Body of pancreas (tissue), 4 donors: ENCODE measurements around the gene KRTAP29-1. TPM values are rescaled to one million over a fixed set of nuclear protein-coding genes. Genes with fewer than 3 reads are reported as not detected.

Experiments
- ATAC-seq: fragments of 150-250 bp; one replicate; pipeline ENCODE4 v1.9.1; 2016
- DNase-seq, 4 donors: peaks; one replicate each; pipeline ENCODE4 v3.0.0-alpha.2; 2019
- H3K27ac ChIP-seq, 4 donors: fragments of 200-600 bp; sonication (generic); 1 replicate in 3 of 4; 2 replicates in 1 of 4; pipeline versions ENCODE4 v1.5.1 to v1.6.1; 2016 to 2019; ENCODE audit warnings: mild to moderate bottlenecking in 1 of 4, mixed read lengths in 1 of 4, moderate library complexity in 1 of 4
- H3K27me3 ChIP-seq, 2 donors: fragments of 200-600 bp; sonication (generic); one replicate each; pipeline ENCODE4 v1.6.0; 2016; ENCODE audit warnings: mild to moderate bottlenecking in 1 of 2
- H3K36me3 ChIP-seq, 2 donors: fragments of 200-600 bp; sonication (generic); replicated peaks in 1 of 2; 2 replicates each; pipeline ENCODE4 v1.5.1; 2016; ENCODE audit warnings: low read depth in 2 of 2; ENCODE audit not compliant: insufficient read depth in 1 of 2
- H3K4me1 ChIP-seq: fragments of 200-600 bp; sonication (generic); one replicate; pipeline ENCODE4 v1.6.0; 2016
- H3K4me3 ChIP-seq, 2 donors: fragments of 200-600 bp; sonication (generic); 1 replicate in 1 of 2; 2 replicates in 1 of 2; pipeline ENCODE4 v1.5.1; 2016 to 2019
- H3K9me3 ChIP-seq, 3 donors: fragments of 200-600 bp; sonication (generic); 1 replicate in 2 of 3; 2 replicates in 1 of 3; pipeline ENCODE4 v1.5.1; 2016
- CTCF ChIP-seq, 7 experiments: fragments of 450-650 bp in 4 of 7; fragments of 200-600 bp in 3 of 7; sonication (generic) in 3 of 7; IDR thresholded peaks; one replicate each; pipeline ENCODE4 v1.5.1; 2016 to 2019; ENCODE audit warnings: antibody characterized with exemption in 7 of 7
- POLR2A ChIP-seq, 3 donors: fragments of 450-650 bp; IDR thresholded peaks; one replicate each; pipeline ENCODE4 v1.6.1; 2016; ENCODE audit warnings: antibody characterized with exemption in 3 of 3, mild to moderate bottlenecking in 2 of 3
- WGBS, 2 donors: methylation state at CpG; one replicate each; pipeline ENCODE4 v1.1.5; 2017; 5-methylcytosine and 5-hydroxymethylcytosine counted together
- intact Hi-C: fragments of 100-400 bp; cut with DNase I; formaldehyde crosslinking; loops from one replicate; pipeline ENCODE4 v1.15.1; 2023
- total RNA-seq, 2 donors: library from RNA; depleted of rRNA; stranded (reverse); fragments of >200 nt; gene quantifications; one replicate each; pipeline ENCODE4 v1.1.0, GENCODE V29; 2016

KRTAP29-1 gene
- total RNA-seq, 2 donors from 2014 or later, result not detected

GRCh38 chr17:41322094-41322902 lies 19.6 kb upstream of the KRTAP29-1 start:
- TF ChIP-seq POLR2A (IDR thresholded peaks at IDR 0.05), result no peak
- TF ChIP-seq CTCF (IDR thresholded peaks at IDR 0.05), result peak in 6 of 7 experiments; percentile 54 to 68 (median 60)
- no peaks in the 10 kb centered on the region for H3K27me3 ChIP-seq
- H3K27ac ChIP-seq, result no peak overlapping the region
- no peak for ATAC-seq
- intact Hi-C loops, result no loop called here
- H3K36me3 ChIP-seq, result no peaks in the 10 kb centered on the region
- no peak overlapping the region for H3K4me3 ChIP-seq
- WGBS, 2 donors, result 28 to 32% methylated on average over 5 of the region's 5 CpGs
- H3K4me1 ChIP-seq, result no peaks in the 10 kb centered on the region
- peak in 1 of 4 donors; percentile 17 for DNase-seq
- peaks cover 0 to 11% (median 0%) of the 10 kb centered on the region in 3 donors for H3K9me3 ChIP-seq

- intact Hi-C loops, result no loop called here
Measured at GRCh38 chr17:41318231-41318630, 15.6 kb upstream of the KRTAP29-1 start.

GRCh38 chr17:41315814-41316445 lies 13.3 kb upstream of the KRTAP29-1 start:
- no peak for ATAC-seq
- Histone ChIP-seq H3K9me3 (peaks cover 0 to 11% (median 0%) of the 10 kb centered on the region in 3 donors), H3K27ac (no peak overlapping the region), H3K36me3 (no peaks in the 10 kb centered on the region), H3K4me3 (no peak overlapping the region), H3K27me3 (no peaks in the 10 kb centered on the region), H3K4me1 (no peaks in the 10 kb centered on the region)
- TF ChIP-seq POLR2A (IDR thresholded peaks at IDR 0.05), result no peak
- no peak for TF ChIP-seq CTCF (IDR thresholded peaks at IDR 0.05)
- DNase-seq, result no peak
- intact Hi-C loops, result no loop called here
- 64 to 66% methylated on average over 8 to 17 of the region's 17 CpGs for WGBS, 2 donors

More at GRCh38 chr17:41318231-41318630, 15.6 kb upstream of the KRTAP29-1 start:
- Histone ChIP-seq H3K4me1 (no peaks in the 10 kb centered on the region), H3K36me3 (no peaks in the 10 kb centered on the region), H3K4me3 (no peak overlapping the region), H3K9me3 (peaks cover 0 to 11% (median 0%) of the 10 kb centered on the region in 3 donors), H3K27ac (no peak overlapping the region), H3K27me3 (no peaks in the 10 kb centered on the region)
- 53 to 66% methylated on average over 2 of the region's 2 CpGs for WGBS, 2 donors
- ATAC-seq (no peak), DNase-seq (no peak)
- TF ChIP-seq POLR2A (IDR thresholded peaks at IDR 0.05), result no peak
- TF ChIP-seq CTCF (IDR thresholded peaks at IDR 0.05), result no peak

GRCh38 chr17:41315204-41315794 lies 12.6 kb upstream of the KRTAP29-1 start, which contains the start of gene KRTAP17-1:
Gene KRTAP17-1 (minus strand): TSS chr17:41315710. CDS start chr17:41315650, 60 bp downstream.
- Histone ChIP-seq H3K9me3 (peaks cover 0 to 9% (median 0%) of the 10 kb centered on the region in 3 donors), H3K4me1 (no peaks in the 10 kb centered on the region), H3K27ac (no peak within 1 kb of the TSS), H3K36me3 (no peaks in the 10 kb centered on the region), H3K27me3 (no peaks in the 10 kb centered on the region), H3K4me3 (no peak within 1 kb of the TSS)
- TF ChIP-seq POLR2A (IDR thresholded peaks at IDR 0.05), result no peak
- no peak for TF ChIP-seq CTCF (IDR thresholded peaks at IDR 0.05)
- ATAC-seq (no peak), DNase-seq (no peak)
- 62 to 68% methylated on average over 18 to 24 of the region's 24 CpGs for WGBS, 2 donors
- intact Hi-C loops, result no loop called here
